ENCODE data around the gene NCKAP5. TPM values are rescaled to one million over a fixed set of nuclear protein-coding genes. Genes with fewer than 3 reads are reported as not detected.

Gene NCKAP5
- total RNA-seq, 1 donor from 2014 or later: 33.3 TPM

GRCh38 chr2:133143645-133144044, 424.6 kb downstream of the NCKAP5 start:
- DNase-seq: no peak

DNA sequence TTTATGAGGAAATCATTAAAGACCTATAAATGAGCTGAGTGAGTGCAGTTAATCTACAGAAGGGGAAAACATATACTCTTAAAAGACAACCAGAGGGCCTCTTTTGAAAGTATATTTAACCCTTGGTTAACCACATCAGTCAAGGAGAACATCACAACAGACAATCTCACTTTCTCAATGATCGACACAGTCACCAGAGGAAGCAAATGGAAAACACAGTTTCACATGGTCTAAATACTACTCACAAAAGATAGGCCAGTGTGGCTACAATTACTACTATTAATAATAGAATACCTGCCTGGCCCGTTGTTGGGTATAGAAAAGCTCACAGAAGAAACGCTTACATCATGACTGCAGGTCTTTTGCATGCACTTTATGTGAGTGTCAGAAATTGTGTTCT, 426.2 kb downstream of the NCKAP5 start:
- DNase-seq: no peak

DNA sequence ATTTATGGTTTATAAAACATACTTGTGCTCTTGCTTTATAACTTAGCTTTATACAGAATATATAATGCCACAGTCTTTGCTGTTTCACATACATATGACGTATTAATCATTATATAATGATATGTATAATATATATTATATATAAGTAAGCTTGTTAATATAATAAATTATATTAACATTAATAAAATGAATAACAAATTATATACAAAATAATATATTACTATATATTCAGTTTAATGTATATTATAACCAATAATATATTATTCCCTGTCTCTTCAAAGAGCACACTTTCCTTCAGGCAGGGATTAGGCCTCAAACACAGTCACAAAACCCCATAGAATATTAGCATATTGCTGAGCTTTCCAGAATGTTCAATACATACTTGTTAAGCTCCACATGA, 427.6 kb downstream of the NCKAP5 start:
- no peak for DNase-seq

DNA sequence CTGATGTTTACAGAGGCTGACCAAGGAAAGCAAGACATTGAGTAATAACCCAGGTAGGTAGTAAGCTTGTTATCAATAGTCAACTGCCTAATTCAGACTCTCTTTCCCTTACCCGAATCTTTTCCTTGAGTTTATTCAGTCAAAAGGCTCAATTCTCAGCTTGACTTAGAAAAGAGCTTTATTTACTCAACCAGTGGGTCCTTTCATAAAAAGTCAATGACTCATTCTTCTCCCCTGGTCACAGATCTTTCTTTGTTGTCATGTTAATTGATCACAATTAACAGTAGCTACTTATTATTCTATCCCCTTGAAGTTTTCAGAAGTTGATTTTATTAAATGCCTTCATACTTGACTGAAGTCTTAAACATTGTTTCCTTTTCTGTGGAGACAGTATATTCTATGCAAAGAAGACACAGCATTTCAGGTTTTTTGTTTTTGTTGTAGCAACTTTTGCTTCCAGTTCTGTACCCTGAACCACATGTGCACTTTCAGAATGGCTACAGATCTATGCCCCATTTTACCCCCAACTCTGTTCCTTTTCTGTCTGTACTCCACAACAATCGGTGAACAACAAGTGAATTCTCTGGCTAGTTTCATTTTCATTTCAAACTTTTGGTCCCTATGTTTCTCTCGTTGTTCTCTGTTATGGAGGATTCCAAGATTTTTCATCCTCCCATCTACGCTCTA, 428.3 kb downstream of the NCKAP5 start:
- no peak for DNase-seq

DNA sequence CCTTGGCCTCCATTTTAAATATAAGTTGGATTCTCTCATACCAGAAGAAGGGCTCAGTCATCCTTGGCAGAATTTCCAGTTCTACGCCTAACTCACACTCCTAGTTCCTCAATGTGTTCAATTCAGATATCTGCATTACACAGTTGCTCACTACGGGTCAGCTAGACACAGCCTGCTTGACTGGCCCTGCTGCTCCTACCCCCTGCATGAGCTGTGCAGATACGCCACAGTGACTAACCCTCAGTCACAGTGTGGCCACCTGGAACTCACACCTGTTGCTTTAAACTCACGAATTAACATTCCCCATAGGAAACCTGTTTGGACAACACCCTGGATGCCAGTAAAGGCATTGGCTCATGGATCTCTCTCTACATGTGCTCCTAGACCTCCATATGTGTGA, 429.6 kb downstream of the NCKAP5 start:
- no peak for DNase-seq

DNA sequence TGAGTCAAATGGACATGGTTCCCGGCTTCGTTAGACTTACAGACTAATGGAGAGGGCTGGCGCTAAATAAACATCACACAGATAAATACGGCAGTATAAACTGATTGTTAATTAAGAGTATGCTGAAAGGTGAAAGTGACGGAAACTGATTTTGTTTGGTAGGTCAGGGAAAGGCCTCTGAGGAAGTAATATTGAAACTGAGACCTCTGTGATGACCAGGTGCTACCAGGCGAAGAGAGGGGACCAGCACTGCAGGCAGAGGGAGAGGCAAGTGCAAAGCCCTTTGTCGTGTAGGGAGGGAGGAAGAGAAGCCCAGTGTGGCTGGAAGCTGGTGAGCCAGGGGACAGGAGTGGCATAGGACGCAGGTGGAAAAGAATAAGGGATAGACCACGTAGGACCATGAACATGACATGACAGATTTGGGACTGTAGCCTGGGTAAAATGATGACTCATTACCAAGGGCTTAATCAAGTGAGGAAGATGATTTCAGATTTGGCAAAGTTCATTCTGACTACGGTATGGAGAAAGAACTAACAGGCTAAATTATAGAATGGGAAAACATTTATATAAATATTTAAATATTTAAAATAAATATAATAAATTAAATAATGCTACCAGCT, 433.1 kb downstream of the NCKAP5 start:
- no peak for DNase-seq

DNA sequence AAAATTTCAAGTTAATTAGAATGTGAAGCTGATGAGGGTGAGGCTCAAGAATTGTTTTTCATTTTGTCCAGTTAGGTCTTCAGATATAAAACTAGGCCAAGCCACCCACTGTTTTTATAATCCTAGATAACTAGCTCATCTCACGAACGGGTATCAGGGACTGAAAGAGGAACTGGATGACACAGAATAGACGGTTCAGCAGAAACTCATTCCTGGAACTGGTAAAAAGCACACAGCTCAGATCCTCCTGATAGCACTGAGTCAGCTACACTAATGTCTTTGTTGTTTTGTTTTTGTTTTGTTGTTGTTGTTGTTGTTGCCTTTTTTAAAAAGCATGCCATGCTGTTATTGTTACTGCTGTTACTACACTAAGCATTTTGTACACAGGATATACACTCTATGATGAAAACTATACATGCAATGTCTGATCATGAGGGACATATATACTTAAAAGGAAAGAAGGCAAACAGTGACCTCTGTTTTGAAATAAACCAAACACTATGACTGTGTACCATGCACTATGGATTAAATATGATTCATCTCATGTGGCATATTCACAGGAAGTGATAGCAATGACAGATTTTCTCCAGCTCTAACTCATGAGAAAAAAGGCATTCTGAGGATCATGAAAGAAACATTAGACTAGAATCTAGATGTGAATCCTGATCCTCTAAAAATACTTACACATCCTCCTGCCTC, 437.6 kb downstream of the NCKAP5 start:
- no peak for DNase-seq

- DNase-seq: no peak
Measured at GRCh38 chr2:133124446-133124845, 443.8 kb downstream of the NCKAP5 start.

GRCh38 chr2:133123904-133124303, 444.4 kb downstream of the NCKAP5 start:
- no peak for DNase-seq

- no peak for DNase-seq
Measured at GRCh38 chr2:133123393-133123792, 444.9 kb downstream of the NCKAP5 start.

DNA sequence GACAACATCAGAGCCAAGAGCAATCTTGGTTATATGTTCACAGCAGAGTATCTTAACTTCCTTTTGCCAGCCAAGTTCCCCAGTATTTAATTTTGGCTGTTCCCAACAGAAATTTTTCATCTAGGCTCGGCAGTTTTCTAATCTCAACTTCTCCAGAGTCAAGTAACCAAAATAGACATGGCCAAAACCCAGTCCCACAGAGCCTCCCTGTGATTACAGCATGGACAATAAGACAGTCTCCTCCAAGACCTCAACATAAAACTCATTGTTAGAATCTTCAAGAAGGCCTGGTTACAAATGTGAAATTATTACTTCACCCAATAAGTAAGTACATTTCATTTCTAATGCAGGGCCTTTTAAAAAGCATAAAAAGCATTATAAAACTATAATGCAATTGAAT, 445.7 kb downstream of the NCKAP5 start:
- no peak for DNase-seq

- DNase-seq: no peak
Measured at GRCh38 chr2:133120310-133120709, 448.0 kb downstream of the NCKAP5 start.

GRCh38 chr2:133110201-133110600, 458.1 kb downstream of the NCKAP5 start:
- DNase-seq: no peak

GRCh38 chr2:133109772-133110171, 458.5 kb downstream of the NCKAP5 start:
- DNase-seq: peak; percentile 23

- no peak for DNase-seq
Measured at GRCh38 chr2:133107058-133107815, 461.0 kb downstream of the NCKAP5 start.

DNA sequence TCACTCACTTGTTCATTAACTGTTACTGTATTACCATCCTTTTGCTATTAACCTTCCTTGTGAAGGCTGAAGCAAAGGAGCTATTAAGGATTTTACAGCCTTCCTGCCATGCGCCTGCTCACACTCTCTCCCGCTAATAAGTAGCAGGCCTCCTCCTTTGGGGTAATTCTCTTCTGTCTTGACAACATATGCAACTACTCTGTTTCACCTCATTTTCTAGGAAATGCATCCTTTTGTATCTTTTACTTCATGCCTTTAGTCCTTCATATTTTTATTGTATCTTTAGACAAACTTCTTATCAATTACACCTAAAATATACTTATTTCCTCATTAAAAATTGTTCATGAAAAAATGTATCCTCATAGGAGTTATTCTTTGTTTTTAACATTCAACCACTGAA, 463.4 kb downstream of the NCKAP5 start:
- no peak for DNase-seq

GRCh38 chr2:133098787-133099186, 469.5 kb downstream of the NCKAP5 start:
- DNase-seq: no peak

DNA sequence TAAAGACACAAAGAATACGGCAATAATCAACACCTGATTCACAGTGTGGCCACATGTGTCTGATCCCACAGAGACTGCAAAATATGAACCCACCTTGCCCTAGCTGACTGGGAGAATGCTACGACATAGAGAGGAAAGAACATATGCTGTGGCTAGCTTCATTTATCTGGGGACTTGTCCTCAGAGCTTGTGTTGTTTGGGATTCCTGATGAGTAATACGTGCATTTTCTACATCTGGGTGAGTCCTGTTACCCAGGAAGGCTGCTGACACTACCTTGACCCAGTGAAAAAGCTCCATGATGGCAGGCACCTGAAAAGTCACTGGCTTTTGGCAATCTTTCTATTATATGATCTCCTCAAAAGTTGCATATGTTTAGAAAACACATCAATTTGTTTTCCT, 470.6 kb downstream of the NCKAP5 start:
- DNase-seq: no peak

DNA sequence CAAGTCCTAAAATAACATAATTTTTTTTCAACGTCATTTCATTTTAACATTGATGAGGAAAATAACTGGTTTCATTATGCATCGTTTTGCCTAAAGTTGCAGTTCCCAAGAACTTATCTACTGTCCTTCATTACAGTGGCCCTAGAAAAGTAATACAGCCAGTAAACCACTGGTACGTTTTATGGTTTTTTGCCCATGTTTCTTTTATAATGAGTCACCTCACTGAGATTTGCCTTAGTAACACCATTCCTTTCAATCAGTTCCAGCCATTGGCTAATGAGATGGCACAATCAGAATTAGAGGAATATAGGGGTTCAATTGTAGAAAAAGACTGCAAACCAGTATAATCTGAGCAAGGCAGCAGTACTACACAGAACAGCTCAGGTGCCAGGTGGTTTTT, 475.7 kb downstream of the NCKAP5 start:
- DNase-seq: no peak

DNA sequence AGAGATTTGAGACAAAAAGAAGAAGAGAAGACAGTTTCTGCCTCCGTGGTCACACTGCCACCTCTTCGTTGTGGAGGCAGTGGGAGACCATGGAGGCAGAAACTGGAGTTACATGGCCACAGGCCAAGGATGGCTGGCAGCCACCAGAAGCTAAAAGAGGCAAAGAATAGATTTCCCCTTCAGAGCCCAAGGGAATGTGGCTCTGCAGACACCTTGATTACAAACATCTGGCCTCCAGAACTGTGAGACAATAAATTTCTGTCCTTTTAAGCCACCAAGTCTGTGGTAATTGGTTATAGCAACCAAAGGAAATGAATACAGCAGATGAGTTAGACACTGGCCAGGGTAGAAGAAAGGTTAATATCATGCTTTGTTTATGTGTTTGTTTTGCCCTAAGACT, 477.9 kb downstream of the NCKAP5 start:
- no peak for DNase-seq

GRCh38 chr2:133086176-133086575, 482.1 kb downstream of the NCKAP5 start:
- DNase-seq: no peak

- no peak for DNase-seq
Measured at GRCh38 chr2:133085646-133086045, 482.6 kb downstream of the NCKAP5 start.

DNA sequence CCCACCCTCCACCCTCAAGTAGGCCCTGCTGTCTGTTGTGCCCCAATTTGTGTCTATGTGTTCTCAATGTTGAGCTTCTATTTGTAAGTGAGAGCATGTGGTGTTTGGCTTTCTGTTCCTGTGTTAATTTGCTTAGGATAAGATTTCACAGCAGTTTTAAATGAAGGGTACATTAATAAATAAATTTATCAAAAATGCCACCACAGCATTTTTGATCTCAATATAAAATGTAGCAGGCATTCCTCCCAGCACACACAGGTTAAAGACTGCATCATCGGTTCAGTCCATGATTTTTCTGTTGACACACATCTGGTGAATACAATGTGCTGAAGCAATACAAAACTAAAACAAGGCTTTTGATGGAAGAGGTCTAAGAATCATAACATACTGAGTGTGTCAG, 486.2 kb downstream of the NCKAP5 start:
- no peak for DNase-seq

Data from skin of body (tissue), 2 donors.